ENCODE measurements around the gene UMPS.

DNA sequence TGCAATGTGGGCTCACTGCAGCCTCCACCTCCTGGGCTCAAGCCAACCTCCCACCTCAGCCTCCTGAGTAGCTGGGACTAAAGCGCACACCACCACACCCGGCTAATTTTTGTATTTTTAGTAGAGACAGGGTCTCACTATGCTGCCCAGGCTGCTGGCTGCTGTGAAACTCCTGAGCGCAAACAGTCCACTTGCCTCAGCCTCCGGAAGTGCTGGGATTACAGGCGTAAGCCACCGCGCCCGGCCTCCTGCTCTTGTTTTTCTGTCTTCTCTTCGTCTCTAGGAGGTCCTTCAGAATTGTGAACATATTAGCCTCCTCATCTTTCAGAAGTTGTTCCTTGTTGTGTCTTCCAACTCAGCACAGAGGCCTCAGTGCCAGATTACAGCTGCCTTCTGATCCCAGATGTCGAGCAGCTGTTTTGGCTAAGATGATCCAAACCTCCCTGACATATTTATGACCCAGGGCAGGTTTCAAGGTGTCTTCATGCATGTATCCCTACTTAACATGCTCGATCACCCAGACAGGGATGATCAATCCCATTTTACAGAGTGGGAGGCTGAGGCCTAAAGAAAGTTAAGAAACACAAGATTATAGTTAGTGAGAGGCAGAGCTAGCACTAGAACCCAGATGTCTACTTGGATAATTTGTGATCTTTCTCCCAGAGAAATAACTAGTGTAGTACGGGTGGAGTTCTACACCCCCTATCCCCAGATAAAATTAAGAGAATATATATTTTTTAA is 32.1 kb upstream of the UMPS start:
- TF ChIP-seq, protein P1, sequence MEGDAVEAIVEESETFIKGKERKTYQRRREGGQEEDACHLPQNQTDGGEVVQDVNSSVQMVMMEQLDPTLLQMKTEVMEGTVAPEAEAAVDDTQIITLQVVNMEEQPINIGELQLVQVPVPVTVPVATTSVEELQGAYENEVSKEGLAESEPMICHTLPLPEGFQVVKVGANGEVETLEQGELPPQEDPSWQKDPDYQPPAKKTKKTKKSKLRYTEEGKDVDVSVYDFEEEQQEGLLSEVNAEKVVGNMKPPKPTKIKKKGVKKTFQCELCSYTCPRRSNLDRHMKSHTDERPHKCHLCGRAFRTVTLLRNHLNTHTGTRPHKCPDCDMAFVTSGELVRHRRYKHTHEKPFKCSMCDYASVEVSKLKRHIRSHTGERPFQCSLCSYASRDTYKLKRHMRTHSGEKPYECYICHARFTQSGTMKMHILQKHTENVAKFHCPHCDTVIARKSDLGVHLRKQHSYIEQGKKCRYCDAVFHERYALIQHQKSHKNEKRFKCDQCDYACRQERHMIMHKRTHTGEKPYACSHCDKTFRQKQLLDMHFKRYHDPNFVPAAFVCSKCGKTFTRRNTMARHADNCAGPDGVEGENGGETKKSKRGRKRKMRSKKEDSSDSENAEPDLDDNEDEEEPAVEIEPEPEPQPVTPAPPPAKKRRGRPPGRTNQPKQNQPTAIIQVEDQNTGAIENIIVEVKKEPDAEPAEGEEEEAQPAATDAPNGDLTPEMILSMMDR (IDR thresholded peaks at IDR 0.05; ENCODE audit: insufficient read depth, low read length, poor library complexity, severe bottlenecking), result no peak
- TF ChIP-seq EZH2phosphoT487 (conservative IDR thresholded peaks at IDR 0.05; ENCODE audit: low read length), result no peak
